ENCODE measurements around the gene SOWAHA.
"Not testable (repeated sequence)": the region's sequence is repeated elsewhere in the genome, so short reads cannot be mapped to it uniquely, and the experiment has no call there.

SOWAHA gene

DNA sequence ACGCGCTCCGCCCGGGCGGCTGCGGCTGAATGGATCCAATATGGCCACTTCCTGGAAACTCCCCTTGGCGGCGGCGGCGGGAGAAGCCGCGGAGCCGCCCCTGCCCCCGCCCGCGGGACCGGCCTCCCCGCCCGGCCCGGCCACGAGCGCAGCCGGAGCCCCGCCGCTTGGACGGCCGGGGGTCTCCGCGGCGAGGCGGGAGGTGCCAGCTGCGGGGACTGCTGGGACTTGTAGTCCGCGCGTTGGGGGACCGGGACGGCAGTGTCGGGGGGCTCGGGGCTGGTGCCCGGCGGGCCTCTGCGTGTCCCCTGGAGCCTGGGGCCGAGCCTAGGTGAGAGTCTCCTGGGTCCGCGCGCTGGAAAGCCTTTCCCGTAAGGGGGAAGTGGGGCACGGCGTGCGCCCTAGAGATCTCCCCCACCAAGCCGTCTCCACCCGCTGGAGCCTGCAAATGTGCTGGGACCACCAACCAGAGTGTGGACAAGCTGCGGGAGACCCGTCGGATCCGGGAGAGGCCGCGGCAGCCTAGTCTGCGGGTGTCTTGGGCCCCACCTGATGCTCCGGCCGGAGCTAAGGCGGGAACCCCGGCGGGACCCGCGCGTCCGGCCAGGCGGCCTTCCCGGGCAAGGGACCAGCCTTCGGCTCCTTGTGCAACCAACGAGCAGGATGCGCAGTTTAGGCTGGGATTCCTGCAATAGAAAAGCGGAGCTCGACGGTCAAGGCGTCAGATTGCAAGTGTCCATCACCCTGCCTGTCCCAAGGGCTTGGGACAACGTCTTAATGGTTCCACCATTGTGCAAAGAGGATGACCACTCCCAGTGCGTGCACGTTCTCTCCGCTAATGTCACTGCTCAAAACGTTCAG is 35.7 kb upstream of the SOWAHA start, which contains the start of gene SEPTIN8:
Gene SEPTIN8 (minus strand): TSS at position 31 of the 861 bp plus-strand sequence. CDS start 102 bp downstream, outside the sequence.
- in situ Hi-C loops (cut with MboI; ENCODE audit: low sequenced_read_pairs): no loop called here

DNA sequence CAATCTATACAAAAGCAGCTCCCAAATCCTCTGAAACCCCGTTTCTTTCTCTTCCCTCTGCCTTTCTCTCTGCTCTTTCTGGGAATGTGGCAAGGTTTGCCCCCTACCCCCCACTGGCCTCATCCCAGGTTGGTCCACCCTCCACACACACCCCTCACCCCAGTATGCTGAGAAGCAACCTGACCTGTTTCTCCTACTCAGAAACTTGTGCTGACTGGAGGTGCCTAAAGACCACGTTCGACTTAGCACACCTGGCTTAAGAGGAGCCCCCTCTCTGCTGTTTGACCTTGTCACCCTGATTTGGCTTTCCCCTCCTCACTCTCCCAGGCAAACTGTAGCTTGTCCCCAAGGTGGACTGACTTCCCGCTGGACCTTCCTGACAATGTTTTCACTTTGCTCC is 35.0 kb upstream of the SOWAHA start:
- in situ Hi-C loops (cut with MboI; ENCODE audit: low sequenced_read_pairs): no loop called here

DNA sequence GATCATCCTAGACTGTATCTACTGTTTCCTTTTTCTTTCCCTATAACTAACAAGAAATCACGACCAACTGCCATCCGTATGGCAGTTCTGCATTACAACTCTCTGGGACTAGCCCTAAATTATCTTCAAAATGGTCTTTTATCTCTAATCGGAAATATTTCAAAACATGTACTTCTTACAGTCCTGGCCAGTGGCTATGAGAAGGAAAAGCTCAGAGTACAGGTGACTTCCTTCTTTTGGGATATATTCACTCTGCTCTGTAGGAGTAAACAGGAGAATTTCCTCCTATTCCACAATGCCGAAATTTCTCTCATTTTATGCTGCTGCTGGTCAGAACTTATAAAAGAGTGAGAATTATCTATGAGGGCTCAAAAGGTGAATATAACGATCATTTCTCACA is 34.2 kb upstream of the SOWAHA start:
- in situ Hi-C loops (cut with MboI; ENCODE audit: low sequenced_read_pairs): no loop called here

DNA sequence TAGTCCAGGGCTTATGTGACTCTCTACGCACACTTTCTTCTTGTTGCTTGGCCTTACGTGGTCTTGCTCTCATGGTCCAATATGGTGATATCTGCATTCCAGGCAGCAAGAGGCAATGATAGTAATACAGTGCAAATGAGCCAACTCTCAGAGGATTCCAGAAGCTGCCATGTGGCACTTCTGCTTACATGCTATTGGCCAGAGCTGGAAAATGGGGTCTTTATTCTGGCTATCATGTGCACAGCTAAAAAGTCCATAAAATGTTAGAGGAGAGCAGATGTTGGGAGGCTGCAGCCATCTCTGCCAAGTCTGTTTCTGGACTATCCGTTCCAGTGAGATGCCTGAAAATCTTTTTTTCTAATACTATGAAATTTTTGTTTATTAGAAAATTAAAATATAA is 33.1 kb upstream of the SOWAHA start:
- in situ Hi-C loops (cut with MboI; ENCODE audit: low sequenced_read_pairs): no loop called here

DNA sequence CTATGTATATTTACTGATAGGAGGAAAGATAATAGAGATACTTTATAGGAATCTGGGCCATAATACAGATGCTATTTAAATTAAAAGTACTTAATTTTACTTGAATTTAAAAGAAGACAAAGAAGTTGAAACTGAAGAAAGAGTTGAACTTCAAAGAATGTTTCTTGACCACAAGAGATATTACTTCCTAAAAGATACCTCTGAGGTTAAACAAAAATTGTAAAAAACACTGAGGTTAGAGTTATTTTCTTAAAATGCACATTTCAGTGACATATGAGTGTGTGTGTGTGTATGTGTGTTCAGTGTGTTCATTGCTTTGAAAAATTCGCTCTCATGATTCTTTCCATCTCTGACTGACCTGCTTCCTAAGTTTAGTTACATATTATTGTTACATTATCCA is 32.5 kb upstream of the SOWAHA start:
- in situ Hi-C loops (cut with MboI; ENCODE audit: low sequenced_read_pairs): no loop called here

DNA sequence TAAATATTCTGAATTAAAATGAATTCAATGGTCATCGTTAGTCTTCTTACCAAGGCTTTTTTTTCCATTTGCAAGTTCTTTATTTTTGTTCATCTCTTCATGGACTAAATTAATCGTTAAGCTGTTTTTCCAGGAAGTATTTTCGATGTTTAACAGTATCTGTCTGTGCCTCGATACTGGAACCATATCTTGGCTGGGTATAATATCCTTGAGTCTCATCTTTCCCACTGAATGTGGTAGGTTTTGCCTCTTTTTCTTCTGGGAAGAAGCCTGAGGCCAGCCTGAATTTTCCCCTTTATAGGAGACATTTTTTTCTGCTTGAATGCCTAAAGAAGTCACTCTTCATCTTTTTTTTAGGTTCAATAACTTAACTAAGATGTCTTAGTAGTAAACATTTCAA is 32.1 kb upstream of the SOWAHA start:
- in situ Hi-C loops (cut with MboI; ENCODE audit: low sequenced_read_pairs): no loop called here

DNA sequence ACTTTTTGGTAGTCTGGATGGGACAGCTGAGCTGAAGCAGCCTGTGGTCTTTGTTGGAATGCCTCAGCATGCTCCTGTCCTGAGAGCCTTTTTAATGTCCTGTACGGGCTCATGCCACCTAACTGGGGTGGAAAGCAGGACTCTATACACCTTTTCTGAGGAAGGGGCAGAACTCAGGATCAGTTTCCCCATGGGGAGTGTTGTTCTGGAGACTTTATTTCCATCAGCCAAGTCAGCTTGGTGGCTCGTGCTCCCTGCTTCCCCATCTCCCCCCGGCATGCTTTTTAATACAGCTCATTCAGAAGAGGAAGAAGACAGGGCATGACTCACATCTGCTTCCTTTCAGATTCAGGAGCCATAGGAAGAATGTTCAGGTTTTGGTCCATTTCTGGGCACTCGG is 31.0 kb upstream of the SOWAHA start:
- in situ Hi-C loops (cut with MboI; ENCODE audit: low sequenced_read_pairs): no loop called here

DNA sequence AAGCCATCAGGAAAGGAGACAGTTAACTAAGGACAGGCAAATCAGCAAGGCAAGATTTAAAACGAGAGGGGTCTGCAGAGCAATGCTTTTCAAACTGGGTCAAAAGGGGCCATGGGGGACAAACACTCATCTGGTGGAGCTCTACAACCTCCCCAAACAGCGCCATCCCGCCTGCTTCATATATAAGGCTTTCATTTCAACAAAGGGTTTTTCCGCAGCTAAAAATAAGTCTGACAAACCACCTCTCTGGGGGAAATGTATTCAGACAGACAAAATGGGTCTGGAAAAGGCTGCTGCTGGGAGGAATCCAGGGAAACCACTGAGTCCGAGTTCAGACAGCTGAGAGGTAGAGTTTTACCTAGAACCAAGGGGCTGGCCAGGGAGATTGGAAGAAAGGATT is 27.7 kb upstream of the SOWAHA start:
- in situ Hi-C loops (cut with MboI; ENCODE audit: low sequenced_read_pairs): no loop called here

DNA sequence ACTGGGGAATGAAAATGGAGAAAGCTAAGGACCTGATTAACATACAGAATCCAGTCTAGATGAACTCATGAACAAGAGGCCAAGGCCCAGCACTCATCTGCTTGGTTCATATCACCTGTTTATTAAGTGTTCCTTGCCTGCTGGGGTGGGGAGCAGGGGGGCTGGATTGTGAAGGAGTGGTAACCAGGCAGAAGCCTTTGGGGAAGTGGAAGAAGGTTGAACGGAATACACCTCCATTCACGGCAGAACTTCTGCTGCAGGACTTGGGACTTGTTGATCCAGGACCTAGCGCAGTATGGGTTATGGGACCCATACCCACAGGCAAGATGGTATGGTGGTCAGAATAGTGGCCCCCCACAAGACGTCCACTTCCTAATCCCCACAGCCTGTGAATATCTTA is 27.2 kb upstream of the SOWAHA start:
- in situ Hi-C loops (cut with MboI; ENCODE audit: low sequenced_read_pairs): no loop called here

DNA sequence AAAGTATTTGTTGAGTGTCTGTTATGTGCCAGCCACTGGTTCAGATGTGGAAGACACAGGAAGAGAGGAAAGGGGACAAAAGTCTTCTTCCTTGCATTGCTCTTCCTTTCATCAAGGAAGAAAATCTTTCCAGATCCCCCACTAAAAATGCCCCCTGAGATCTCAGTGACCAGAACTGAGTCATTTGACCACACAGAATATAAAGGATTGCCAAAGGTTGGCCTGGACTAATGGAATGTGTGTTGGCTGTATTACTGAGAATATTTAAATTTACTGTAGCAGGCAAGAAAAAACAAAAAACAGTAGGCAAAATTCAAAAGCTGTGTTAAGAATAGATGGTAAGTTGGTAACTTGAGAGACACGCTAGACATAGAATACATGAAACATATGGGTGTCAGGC is 26.0 kb upstream of the SOWAHA start:
- in situ Hi-C loops (cut with MboI; ENCODE audit: low sequenced_read_pairs): no loop called here

DNA sequence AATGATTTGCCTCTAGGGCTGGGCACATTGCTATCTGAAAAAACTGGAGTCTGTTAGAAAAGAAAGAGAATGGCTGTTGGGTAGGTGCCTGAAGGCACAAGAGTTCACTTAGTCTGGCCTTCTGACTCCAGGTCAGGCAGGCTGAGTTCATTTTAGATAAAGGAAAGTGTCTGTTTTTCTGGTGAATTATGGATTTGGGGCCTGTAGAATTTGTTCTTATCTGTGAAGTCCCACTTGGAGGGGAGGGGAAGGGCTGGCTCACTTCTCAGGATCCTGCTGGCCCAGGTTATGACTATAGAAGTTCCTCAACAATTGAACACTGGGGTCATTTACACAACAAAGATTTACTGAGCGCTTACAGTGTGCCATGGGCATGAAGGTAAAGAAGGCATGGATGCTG is 24.6 kb upstream of the SOWAHA start:
- in situ Hi-C loops (cut with MboI; ENCODE audit: low sequenced_read_pairs): no loop called here

DNA sequence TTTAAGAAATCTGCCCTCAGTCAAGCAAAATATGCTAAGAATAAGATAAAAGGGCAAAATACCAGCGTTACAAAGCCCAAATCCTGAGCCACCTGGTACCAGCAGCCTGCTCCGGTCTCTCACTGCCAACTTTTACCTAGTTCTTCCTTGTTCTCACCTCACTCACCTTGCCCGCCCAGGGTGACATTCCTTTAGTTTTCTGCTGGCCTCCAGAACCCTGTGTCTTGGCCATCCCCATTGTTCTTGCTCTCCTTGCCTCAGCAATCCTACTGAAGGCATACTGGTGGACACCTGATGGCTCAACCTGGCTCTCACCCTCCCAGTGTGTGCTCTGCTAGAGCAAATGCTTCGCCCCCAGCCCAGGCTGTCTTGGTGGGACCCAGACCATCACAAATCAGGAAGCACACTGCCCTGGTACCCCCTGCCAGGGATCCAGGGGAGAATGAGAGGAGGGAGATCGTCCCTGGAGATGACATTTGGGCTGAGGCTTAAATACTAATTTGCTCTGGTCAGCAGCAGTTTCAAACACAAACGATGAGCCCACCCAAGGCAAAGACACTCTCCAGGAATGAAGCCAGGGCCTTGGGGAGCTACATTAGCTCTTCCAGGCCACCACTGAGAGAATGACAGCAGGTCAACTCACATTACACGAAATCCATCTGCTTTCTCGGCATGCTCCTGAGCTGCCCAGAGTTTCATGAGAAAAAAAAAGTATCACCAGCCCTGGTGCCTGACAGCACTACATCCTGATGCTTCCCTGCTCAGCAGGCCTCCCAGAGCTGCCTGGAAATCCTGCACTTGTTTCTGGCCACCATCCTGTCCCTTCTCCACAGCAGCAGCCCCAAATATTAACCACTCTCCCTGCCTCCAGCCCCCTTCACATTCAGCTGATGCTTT is 23.9 kb upstream of the SOWAHA start:
- in situ Hi-C loops (cut with MboI; ENCODE audit: low sequenced_read_pairs): no loop called here

DNA sequence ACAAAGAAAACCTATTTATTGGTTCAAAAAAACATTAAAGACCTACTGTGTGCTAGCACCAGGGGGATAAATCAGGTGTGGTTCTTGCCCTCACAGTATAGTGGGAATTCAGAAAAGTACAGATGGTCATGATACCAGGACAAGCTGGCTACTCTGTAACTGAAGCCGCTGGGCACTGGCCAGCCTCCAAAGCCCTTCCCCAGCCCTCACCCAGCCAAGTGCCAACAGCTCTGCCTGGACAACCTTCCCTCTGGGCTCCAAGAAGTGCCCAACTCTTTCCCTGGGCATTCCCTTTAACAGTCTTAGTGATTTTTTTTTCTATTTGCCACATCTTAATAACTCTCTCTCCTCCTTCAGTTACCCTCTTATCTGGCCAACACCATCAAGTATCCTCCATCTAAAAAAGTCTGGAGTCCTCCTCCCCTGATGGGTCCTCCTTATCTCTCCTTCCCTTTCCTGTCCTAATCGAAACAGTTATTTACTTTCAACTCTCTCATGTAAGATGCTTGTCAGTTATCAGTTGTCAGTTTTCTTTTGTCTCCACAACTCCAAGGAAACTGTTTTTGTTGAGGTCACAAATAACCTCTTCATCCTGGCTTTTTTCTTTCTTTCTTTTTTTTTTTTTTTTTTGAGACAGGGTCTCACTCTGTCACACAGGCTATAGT is 22.8 kb upstream of the SOWAHA start:
- in situ Hi-C loops (cut with MboI; ENCODE audit: low sequenced_read_pairs): no loop called here

DNA sequence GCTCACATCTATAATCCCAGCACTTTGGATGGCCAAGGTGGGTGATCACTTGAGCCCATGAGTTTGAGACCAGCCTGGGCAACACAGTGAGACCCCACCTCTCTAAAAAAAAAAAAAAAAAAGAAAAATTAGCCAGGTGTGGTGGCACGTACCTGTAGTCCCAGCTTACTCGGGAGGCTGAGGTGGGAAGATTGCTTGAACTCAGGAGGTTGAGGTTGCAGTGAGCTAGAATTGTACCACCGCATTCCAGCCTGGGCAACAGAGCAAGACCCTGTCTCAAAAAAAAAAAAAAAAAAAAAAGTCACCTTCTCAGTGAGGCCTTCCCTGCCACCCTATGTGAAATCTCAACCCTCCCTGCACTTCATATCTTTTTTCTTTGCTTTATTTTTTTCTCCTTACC is 22.1 kb upstream of the SOWAHA start:
- in situ Hi-C loops (cut with MboI; ENCODE audit: low sequenced_read_pairs): no loop called here

DNA sequence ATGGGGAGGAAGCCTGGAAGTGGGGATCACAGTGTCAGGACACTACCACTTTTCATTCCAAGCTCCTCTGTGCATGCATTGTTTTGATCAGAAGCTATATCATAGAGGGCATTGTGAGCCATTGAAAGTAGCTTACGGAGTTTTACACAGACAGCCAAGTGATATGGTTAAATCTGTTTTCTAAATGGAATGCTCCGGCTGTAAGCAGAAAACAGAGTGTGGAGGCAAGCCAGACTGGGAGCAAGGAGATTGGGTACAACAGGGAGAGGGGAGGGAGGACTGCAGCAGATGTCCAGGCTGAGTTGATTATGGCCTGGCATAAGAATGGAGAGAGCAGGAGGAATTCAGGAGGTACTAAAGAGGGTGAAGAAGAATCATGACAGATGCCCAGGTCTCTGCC is 15.5 kb upstream of the SOWAHA start:
- in situ Hi-C loops (cut with MboI; ENCODE audit: low sequenced_read_pairs): no loop called here

DNA sequence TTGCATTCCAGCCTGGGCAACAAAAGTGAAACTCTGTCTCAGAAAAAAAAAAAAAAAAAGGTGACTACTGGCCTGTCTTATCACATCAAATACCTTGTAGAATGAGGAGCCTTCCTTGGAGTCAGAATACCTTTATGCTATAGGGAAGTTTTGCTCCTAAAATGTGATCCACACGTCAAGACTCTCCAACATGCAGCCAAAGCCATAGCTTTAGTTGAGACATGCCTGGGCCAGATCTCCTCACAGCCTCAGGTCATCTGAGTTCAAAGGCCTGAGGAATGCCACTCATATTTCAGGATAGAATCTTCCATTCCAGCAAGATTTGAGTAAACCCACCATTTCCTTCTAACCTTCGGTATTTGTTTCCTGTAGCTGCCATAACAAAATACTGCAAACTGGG is 13.7 kb upstream of the SOWAHA start:
- in situ Hi-C loops (cut with MboI; ENCODE audit: low sequenced_read_pairs): no loop called here

DNA sequence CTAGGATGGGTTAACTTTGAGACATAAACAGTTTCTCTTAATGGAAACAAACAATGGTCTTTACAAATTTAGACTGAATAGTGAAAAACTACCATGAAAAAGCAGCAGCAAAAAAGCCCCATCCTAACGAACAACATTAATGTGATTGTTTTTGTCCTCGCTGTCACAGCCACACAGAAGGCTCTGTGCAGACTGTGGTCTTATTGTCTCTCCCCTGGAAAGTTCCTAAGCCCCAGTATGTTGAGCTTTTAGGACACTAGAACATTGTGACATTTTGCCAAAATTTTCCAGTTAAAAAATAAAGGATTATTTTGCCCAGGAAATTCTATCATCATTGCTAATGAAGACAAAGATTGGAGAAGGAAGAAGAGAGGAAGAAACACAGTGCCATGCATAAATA is 12.6 kb upstream of the SOWAHA start:
- in situ Hi-C loops (cut with MboI; ENCODE audit: low sequenced_read_pairs): no loop called here

DNA sequence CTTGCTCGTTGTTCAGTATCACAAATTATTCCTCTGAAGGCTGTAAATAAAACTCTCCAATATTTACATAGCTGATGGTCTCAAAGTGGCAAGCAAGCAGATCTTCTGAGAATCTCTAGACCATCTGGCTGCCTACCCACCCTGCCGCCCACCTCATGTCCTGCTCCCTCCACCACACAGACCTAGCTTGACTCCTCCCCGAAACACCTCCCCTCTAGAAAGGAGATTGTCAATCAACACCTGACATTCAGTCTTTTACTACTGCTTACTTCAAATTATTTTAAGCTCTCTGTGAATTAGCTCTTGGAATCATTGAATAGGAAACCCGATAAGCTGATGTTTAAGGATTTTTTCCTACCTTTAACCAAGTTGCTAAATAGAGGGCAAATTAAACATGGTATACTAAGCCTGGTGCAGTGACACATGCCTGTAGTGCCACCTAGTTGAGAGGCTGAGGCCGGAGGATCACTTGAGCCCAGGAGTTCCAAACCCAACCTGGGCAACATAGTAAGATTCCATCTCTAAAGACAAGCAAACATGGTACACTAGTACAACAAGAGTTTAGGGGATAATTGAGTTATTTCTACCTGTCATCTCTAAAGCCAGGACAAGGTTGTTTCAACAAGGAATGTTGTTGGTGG is 10.9 kb upstream of the SOWAHA start:
- in situ Hi-C loops (cut with MboI; ENCODE audit: low sequenced_read_pairs): no loop called here

DNA sequence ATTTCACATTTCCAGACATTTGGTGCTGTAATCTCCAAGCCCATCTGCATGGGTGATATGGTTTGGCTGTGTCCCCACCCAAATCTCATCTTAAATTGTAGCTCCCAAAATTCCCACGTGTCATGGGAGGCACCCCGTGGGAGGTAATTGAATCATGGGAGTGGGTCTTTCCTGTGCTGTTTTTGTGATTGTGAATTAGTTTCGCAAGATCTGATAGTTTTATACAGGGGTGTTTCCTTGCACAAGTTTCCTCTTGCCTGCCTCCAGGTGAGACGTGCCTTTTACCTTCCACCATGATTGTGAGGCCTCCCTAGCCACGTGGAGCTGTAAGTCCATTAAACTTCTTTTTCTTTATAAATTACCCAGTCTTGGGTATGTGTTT is 10.4 kb upstream of the SOWAHA start:
- in situ Hi-C loops (cut with MboI; ENCODE audit: low sequenced_read_pairs): not testable (repeated sequence)

DNA sequence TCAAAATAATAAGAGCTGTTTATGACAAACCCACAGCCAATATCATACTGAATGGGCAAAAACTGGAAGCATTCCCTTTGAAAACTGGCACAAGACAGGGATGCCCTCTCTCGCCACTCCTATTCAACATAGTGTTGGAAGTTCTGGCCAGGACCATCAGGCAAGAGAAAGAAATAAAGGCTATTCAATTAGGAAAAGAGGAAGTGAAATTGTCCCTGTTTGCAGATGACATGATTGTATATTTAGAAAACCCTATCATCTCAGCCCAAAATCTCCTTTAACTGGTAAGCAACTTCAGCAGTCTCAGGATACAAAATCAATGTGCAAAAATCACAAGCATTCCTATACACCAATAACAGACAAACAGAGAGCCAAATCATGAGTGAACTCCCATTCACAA is 8.9 kb upstream of the SOWAHA start:
- in situ Hi-C loops (cut with MboI; ENCODE audit: low sequenced_read_pairs): not testable (repeated sequence)

DNA sequence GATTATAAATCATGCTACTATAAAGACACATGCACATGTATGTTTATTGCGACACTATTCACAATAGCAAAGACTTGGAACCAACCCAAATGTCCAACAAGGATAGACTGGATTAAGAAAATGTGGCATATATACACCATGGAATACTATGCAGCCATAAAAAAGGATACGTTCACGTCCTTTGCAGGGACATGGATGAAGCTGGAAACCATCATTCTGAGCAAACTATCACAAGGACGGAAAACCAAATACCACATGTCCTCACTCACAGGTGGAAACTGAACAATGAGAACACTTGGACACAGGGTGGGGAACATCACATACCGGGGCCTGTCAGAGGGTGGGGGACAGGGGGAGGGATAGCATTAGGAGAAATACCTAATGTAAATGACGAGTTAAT is 7.2 kb upstream of the SOWAHA start:
- in situ Hi-C loops (cut with MboI; ENCODE audit: low sequenced_read_pairs): not testable (repeated sequence)
